ENCODE measurements around the gene C11orf21.

The C11orf21 gene

DNA sequence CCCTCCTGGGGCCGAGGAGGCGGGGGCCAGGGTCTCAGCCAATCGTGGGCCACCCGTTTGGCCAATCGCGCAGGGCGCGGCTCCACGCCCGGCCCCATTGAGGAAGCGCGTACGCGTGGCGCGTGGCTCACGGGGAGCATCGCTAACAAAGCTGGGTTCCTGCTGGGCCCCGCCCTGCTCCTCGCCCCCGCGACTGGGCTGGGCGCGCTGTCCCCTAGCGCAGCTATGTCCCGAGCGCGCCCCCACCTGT, 30.7 kb downstream of the C11orf21 start:
- no peak for DNase-seq (ENCODE audit: low read depth)

DNA sequence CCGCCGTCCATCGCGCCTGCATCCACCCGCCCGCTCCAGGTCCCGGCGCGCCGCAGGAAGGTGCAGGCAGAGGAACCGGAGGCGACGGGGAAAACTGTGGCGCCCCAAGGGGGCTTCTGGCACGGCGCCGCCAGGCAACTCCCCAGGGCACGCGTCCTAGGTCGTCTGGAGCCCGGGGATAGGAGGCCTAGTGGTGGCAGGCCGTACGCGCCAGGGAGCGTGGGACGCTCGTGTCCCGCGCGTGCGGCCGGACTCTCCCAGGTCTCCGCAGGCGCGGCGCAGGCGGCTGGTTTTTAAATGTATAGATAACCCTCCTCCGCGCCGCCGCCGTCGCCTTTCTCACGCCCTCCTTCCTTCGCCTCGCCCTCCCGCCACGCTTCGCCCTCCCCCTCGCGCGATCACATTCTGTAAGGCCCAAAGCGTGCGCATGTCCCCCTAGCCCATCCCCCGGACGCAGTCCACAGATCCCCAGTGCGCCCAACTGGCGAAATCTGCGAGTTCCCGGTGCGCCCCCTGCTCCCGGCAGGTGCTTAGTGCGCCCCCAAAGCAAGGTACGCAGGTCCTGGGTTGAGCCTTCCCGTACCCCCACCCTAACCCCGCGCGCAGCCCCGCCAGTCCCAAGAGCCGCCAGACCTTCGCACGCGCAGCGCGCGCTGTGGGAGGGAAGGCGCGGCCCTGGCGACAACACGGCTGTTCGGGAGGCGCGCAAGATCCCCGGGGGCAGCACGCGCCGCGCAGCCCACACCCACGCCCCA, 31.2 kb downstream of the C11orf21 start, which contains the start of gene ASCL2:
ASCL2 (minus strand) TSS at position 267 of the 755 bp plus-strand sequence; CDS start at position 11, 256 bp downstream.
- no peak for DNase-seq (ENCODE audit: low read depth)

- DNase-seq (ENCODE audit: low read depth) = no peak
These were observed 32.0 kb downstream of the C11orf21 start for GRCh38 chr11:2269601-2270321.

- DNase-seq (ENCODE audit: low read depth) = no peak
These were observed 32.8 kb downstream of the C11orf21 start for GRCh38 chr11:2268729-2269600.

- no peak for DNase-seq (ENCODE audit: low read depth)
These were observed 33.6 kb downstream of the C11orf21 start for GRCh38 chr11:2267851-2268728.

- DNase-seq (ENCODE audit: low read depth) = no peak
These were observed 34.3 kb downstream of the C11orf21 start for GRCh38 chr11:2267306-2267850.

- no peak for DNase-seq (ENCODE audit: low read depth)
These were observed 35.0 kb downstream of the C11orf21 start for GRCh38 chr11:2266586-2267305.

DNA sequence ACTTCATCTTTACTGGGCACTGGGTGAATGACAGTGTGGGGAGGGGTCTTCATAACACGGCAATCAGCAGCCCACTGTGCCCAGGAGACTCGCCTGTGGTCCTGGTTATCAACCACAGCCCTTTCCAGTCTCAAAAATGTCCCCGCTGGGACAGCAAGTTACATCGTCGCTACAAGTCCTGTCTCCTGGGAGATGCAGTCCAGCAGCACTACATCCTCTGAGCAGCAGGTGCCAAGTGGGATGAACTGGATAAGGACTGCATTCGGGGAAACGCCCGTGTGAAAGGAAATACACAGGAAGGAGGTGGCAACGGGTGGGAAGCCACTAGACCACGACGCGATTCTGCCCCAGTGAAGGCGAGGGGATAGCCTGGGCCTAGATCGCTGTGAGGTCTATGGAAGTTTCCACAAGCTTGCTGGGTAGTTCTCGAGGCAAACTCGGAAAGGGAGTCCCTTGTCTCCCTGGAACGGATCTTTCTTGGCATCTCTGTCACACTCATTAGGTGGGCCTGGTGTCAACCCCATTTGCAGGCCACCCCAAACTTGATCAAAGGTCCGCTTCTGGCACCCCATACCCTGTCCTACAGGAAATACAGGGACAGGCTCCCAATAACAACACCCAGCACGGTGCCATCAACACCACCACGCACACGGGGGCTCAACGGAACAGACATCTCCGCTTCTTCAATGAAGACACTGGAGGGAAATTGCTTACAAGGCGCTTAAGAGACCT, 35.7 kb downstream of the C11orf21 start:
- DNase-seq (ENCODE audit: low read depth) = no peak

DNA sequence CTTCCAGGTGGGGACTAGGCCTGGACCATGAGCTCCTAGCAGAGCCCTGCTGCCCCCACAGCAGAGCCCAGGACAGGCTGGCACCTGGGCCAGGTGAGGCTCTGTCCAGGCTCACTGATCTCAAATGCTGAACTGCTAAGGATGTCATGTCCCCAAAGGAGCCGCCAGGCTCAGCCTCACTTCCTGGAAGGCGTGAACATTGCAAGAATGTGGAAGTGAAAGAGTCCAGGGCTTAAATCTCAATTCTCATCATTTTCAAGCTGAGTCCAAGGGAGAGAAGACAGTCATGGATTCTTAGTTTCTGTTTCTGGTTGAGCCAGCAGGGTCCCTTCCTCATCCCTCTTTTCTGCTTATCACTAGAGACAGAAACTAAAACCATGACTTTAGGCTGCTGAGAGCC, 36.3 kb downstream of the C11orf21 start:
- DNase-seq (ENCODE audit: low read depth) = no peak

DNA sequence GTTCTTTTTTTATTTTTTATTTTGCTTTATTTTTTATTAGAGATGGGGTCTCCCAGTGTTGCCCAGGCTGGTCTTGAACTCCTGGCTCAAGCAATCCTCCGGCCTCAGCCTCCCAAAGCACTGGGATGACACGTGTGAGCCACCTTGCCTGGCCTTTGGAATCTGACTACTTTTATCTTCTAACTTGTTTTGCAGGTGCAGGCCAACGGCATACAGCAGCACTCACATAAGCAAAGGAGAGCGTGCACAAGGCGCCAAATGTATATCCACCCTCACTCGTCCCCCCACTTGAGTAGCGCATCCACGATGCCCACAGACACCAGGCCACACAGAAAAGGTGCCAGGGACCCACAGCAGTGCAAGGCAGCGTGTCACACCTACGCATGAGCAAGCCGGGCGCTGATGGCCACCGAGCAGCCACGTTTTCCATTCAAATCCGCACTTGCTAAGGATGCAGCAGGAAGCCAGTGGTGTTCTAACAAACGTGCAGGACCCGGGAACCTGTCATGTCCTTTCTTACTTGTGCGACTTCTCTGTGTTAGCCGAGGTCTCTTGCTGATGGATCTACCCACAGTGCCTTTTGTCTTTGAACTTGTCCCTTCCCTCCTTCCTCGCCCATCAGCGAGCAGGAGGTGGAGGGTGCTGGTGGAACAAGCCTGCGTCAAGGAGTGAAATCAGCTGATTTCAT, 37.2 kb downstream of the C11orf21 start:
- DNase-seq (ENCODE audit: low read depth) = no peak

DNA sequence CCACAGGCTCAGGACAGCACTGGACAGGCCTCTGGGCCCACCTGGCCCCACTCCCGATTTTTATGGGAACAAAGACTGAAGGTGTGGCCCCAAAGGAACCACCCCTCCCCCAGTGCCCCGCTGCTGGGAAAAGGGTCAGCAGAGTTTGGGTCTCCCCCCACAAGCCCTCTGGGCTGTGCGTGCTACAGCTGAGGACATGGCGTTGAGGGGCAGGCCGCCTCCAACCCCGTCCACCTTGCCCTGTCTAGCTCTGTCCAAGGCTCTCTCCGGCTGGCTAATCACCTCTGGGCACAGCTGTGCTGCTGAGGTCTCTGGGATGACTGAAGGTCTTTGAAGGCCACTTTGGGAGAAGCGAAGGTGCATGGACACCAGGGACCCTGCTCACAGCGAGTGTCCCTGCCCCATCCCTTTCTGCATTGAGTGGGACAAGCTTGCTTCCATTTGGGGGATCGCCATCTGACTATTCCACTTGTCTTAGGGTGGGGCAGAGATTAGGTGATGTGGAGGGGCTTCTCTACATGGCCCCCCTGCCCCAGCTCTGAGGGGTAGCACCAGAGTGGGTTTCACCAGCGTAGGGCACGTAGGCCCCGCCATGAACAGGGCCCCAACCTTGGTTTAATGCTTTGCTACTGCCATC, 37.9 kb downstream of the C11orf21 start:
- no peak for DNase-seq (ENCODE audit: low read depth)

DNA sequence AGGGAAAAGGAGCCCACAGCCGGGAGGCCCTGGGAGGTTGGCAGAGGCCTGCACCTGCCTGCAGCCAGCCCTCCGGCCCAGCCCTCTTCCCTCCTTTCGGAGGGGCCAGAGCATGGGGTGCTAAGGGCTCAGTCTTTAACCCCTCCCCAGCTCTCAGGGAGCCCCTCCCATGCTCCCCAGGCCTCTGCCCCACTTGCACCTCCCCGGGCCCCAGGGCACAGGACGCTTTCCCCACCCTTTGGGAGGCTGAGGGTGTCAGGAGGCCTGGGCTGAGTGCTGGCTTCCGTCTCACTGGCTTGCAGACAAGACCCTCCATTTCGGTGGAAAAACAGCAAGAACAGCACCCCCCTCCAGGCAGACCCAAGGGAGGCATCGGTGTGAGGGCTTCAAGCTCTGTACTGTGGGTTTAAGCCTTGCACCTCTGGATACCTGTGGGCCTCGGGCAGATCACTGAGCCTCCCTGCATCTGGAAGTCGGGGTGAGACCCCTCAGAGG, 38.6 kb downstream of the C11orf21 start:
- no peak for DNase-seq (ENCODE audit: low read depth)

GRCh38 chr11:2262301-2263070, 39.2 kb downstream of the C11orf21 start:
- no peak for DNase-seq (ENCODE audit: low read depth)

DNA sequence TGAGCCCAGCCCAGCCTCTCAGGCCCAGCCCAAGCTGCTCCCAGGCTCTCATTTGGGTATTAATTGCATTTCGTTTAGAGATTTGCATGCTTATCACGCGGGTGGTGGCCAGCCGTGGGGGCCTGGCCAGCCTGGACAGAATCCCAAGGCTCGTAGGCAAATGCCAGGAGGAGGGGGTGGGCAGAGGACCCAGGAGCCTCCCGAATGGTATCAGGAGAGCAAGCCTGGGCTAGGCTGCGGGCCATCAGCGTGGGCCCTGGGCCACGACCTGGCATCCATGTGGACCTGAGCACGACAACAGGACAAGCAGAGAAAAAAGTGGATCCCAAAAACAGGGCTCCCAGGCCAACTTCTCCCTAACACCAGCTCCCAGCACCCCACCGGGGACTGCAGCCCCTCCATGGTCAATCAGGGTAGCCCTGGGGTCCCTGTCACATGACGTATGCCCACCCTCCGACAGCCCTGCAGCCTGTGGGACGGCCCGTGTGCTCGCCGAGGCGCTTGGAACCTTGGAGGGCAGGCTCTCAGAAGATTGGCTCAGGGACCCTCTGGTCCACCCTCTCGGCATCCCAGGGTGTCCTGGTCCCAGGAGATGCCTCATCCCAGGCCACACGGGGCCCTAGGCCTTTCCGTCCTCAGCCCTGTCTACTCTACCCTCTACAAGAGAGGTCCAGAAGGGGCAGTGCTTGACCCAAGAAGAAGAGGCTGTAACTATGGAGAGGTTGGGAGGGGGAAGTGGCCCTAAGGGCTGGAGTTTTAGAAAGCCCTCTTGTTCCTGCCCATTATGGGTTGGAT, 40.1 kb downstream of the C11orf21 start:
- DNase-seq (ENCODE audit: low read depth) = no peak

DNA sequence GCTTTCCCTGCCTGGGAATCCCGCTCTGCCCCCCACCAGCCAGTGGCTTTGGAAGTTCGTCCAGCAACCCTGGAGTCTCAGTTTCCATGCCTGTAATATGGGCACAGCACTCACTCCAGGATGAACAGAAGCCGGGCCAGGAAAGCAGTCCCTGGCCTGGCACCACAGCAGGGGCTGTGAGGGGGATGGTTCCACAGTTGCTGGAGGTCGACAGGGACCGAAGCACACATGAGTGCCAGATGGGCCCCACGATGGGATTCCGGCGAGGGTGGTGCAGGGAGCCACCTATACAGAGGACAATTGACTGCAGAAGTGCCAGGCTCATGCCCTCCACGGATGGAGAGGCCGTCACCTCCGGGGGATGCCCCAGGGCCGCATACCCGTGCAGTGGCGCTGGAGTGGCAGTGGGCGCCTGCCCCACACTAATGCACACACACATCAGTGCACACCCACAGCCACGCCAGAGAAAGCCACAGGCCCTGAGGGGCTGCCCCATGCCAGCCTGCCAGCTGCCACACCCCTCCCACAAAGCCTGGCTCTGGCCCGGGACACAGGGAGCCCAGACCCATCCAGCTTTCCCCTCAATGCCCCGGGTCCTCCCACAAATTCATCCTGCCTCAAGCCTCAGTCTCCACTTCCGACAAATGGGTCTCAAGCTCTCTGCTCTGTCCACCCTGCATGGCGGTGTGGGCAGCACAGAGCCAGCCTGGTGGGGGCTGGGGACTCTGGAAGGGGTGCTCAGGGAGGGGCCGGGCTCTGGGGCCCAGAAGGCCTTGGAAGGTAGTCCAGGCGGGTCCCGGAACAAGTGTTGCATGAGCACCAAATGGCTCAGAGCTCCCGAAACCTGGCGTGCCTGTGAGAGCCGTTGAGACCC, 41.0 kb downstream of the C11orf21 start:
- DNase-seq (ENCODE audit: low read depth) = no peak

- no peak for DNase-seq (ENCODE audit: low read depth)
These were observed 41.7 kb downstream of the C11orf21 start for GRCh38 chr11:2259897-2260451.
